Fibroblast of lung (primary cell): ENCODE results near the gene ACOT6. TPM values are rescaled to one million over a fixed set of nuclear protein-coding genes. Genes with fewer than 3 reads are reported as not detected.

Experiments used
- DNase-seq, 2 donors: peaks; one replicate each; pipeline versions ENCODE4 v3.0.0 to v3.0.0-alpha.2; 2010; ENCODE audit warnings: low read depth in 2 of 2
- H2AFZ ChIP-seq: 2 replicates; pipeline ENCODE4 v1.5.1; 2012; ENCODE audit warnings: low read length, control low read depth, inconsistent platforms
- H3K27ac ChIP-seq: 2 replicates; pipeline ENCODE4 v1.5.1; 2011; ENCODE audit warnings: low read length, control low read depth; ENCODE audit not compliant: insufficient read depth
- H3K27me3 ChIP-seq: 2 replicates; pipeline ENCODE4 v1.5.1; 2011; ENCODE audit warnings: mild to moderate bottlenecking, low read length; ENCODE audit not compliant: control insufficient read depth, insufficient read depth
- H3K36me3 ChIP-seq: 2 replicates; pipeline ENCODE4 v1.5.1; 2011; ENCODE audit warnings: low read length; ENCODE audit not compliant: control insufficient read depth, insufficient read depth
- H3K4me1 ChIP-seq: 2 replicates; pipeline ENCODE4 v1.5.1; 2011; ENCODE audit warnings: low read length; ENCODE audit not compliant: control insufficient read depth, insufficient read depth; ENCODE audit errors: extremely low read depth
- H3K4me2 ChIP-seq: 2 replicates; pipeline ENCODE4 v1.5.1; 2011; ENCODE audit warnings: low read length, control low read depth; ENCODE audit not compliant: insufficient read depth; ENCODE audit errors: extremely low read depth
- H3K4me3 ChIP-seq, 4 experiments: fragments of 200-600 bp in 1 of 4; sonication (generic) in 1 of 4; replicated peaks in 1 of 4; 2 replicates each; pipeline ENCODE4 v1.5.1; 2011 to 2016; ENCODE audit warnings: low read length in 4 of 4, low read depth in 3 of 4, mild to moderate bottlenecking in 3 of 4, control low read depth in 2 of 4, inconsistent platforms in 1 of 4, mixed read lengths in 1 of 4; ENCODE audit not compliant: insufficient read depth in 1 of 4; ENCODE audit errors: control extremely low read depth in 1 of 4
- H3K79me2 ChIP-seq: 2 replicates; pipeline ENCODE4 v1.5.1; 2012; ENCODE audit warnings: mild to moderate bottlenecking, low read length, inconsistent platforms; ENCODE audit not compliant: control insufficient read depth, insufficient read depth
- H3K9ac ChIP-seq: 2 replicates; pipeline ENCODE4 v1.5.1; 2011; ENCODE audit warnings: mild to moderate bottlenecking, low read length, control low read depth; ENCODE audit not compliant: insufficient read depth
- H3K9me3 ChIP-seq: 2 replicates; pipeline ENCODE4 v1.5.1; 2012; ENCODE audit warnings: low read depth, low read length; ENCODE audit not compliant: control insufficient read depth, insufficient read depth
- H4K20me1 ChIP-seq: 2 replicates; pipeline ENCODE4 v1.5.1; 2011; ENCODE audit warnings: low read length; ENCODE audit not compliant: control insufficient read depth, insufficient read depth; ENCODE audit errors: extremely low read depth
- CTCF ChIP-seq, 2 donors: IDR thresholded peaks in 1 of 2; conservative IDR thresholded peaks in 1 of 2; 1 replicate in 1 of 2; 2 replicates in 1 of 2; pipeline ENCODE4 v1.5.1; 2011 to 2012; ENCODE audit warnings: low read length in 2 of 2, control low read depth in 1 of 2, inconsistent platforms in 1 of 2, low read depth in 1 of 2, mild to moderate bottlenecking in 1 of 2
- EZH2 ChIP-seq: IDR thresholded peaks from 2 replicates; pipeline ENCODE4 v1.5.1; 2012; ENCODE audit warnings: low read length, control low read depth, mild to moderate bottlenecking; ENCODE audit errors: missing control alignments
- polyA plus RNA-seq, 2 donors: library from polyadenylated mRNA; depleted of rRNA in 1 of 2; stranded (reverse) in 1 of 2; unstranded in 1 of 2; fragments of >200 nt; gene quantifications; 2 replicates each; pipeline ENCODE4 v1.2.1, GENCODE V29; 2011 to 2012; ENCODE audit warnings: missing spikeins in 1 of 2
- total RNA-seq: library from RNA; depleted of rRNA; stranded (reverse); fragments of >200 nt; gene quantifications from 2 replicates; pipeline ENCODE4 v1.2.1, GENCODE V29; 2014

ACOT6 gene
- total and polyA plus RNA-seq, 2 donors (not counting 1 experiment from before 2014, with no cell fraction given): not detected

GRCh38 chr14:73665130-73665529 lies 52.8 kb downstream of the ACOT6 start:
- Histone ChIP-seq H3K27ac (no peak overlapping the region), H3K36me3 (no peaks in the 10 kb centered on the region), H3K4me3 (no peak overlapping the region), H3K9ac (no peak overlapping the region), H3K4me1 (peaks cover 3% of the 10 kb centered on the region), H4K20me1 (no peaks in the 10 kb centered on the region), H3K4me2 (no peak overlapping the region), H3K27me3 (no peaks in the 10 kb centered on the region), H3K79me2 (no peaks in the 10 kb centered on the region), H3K9me3 (no peaks in the 10 kb centered on the region), H2AFZ (no peak overlapping the region)
- TF ChIP-seq EZH2 (no peak), CTCF (conservative IDR thresholded peaks at IDR 0.05 in 1 of 2, IDR thresholded peaks at IDR 0.05 in 1 of 2; ENCODE audit: low read depth in 1 of 2, low read length in 2 of 2) (no peak)
- DNase-seq: no peak

- Histone ChIP-seq H3K27ac (no peak overlapping the region), H3K27me3 (no peaks in the 10 kb centered on the region), H3K36me3 (no peaks in the 10 kb centered on the region), H3K4me2 (no peak overlapping the region), H3K9ac (no peak overlapping the region), H3K79me2 (no peaks in the 10 kb centered on the region), H4K20me1 (no peaks in the 10 kb centered on the region), H3K9me3 (no peaks in the 10 kb centered on the region), H3K4me3 (no peak overlapping the region), H3K4me1 (peaks cover 3% of the 10 kb centered on the region), H2AFZ (no peak overlapping the region)
- TF ChIP-seq EZH2 (no peak), CTCF (conservative IDR thresholded peaks at IDR 0.05 in 1 of 2, IDR thresholded peaks at IDR 0.05 in 1 of 2; ENCODE audit: low read depth in 1 of 2, low read length in 2 of 2) (no peak)
- DNase-seq: no peak
Observed at GRCh38 chr14:73666583-73666982, 54.3 kb downstream of the ACOT6 start.

- Histone ChIP-seq H2AFZ (no peak overlapping the region), H3K4me1 (no peaks in the 10 kb centered on the region), H3K9ac (no peak overlapping the region), H3K27me3 (no peaks in the 10 kb centered on the region), H3K4me3 (no peak overlapping the region), H3K9me3 (no peaks in the 10 kb centered on the region), H3K27ac (no peak overlapping the region), H3K4me2 (no peak overlapping the region), H3K79me2 (no peaks in the 10 kb centered on the region), H3K36me3 (no peaks in the 10 kb centered on the region), H4K20me1 (no peaks in the 10 kb centered on the region)
- TF ChIP-seq CTCF (conservative IDR thresholded peaks at IDR 0.05 in 1 of 2, IDR thresholded peaks at IDR 0.05 in 1 of 2; ENCODE audit: low read depth in 1 of 2, low read length in 2 of 2) (no peak), EZH2 (no peak)
- no peak for DNase-seq
Observed at GRCh38 chr14:73667854-73668253, 55.5 kb downstream of the ACOT6 start.

Other genes with a start within 250 kb of the ACOT6 start
- 21.3 and 36.0 TPM in 2 replicates for gene NUMB, start 154.0 kb upstream of the ACOT6 start, total RNA-seq
- 107 and 151 TPM in 2 replicates for gene NUMB, start 154.0 kb upstream of the ACOT6 start, polyA plus RNA-seq
- 12.4 and 15.2 TPM in 2 replicates for gene RIOX1, start 121.6 kb upstream of the ACOT6 start, total RNA-seq
- 5.6 and 8.2 TPM in 2 replicates for gene RIOX1, start 121.6 kb upstream of the ACOT6 start, polyA plus RNA-seq
- 2.3 and 5.4 TPM in 2 replicates for gene ACOT1, start 75.4 kb upstream of the ACOT6 start, total RNA-seq
- gene ACOT1, start 75.4 kb upstream of the ACOT6 start, polyA plus RNA-seq: 7.6 and 16.6 TPM in 2 replicates
- gene HEATR4, start 53.6 kb upstream of the ACOT6 start, total RNA-seq: under 0.01 and 0.17 TPM in 2 replicates
- 0.01 and 0.02 TPM in 2 replicates for gene HEATR4, start 53.6 kb upstream of the ACOT6 start, polyA plus RNA-seq
- 21.3 and 27.1 TPM in 2 replicates for gene ACOT2, start 43.3 kb upstream of the ACOT6 start, total RNA-seq
- 23.2 and 39.1 TPM in 2 replicates for gene ACOT2, start 43.3 kb upstream of the ACOT6 start, polyA plus RNA-seq
- 0.51 and 1.7 TPM in 2 replicates for gene ACOT4, start 20.6 kb upstream of the ACOT6 start, total RNA-seq
- gene ACOT4, start 20.6 kb upstream of the ACOT6 start, polyA plus RNA-seq: 0.14 and 0.17 TPM in 2 replicates
- gene DNAL1, start 32.5 kb downstream of the ACOT6 start, total RNA-seq: 5.3 and 8.2 TPM in 2 replicates
- 9.0 and 11.3 TPM in 2 replicates for gene DNAL1, start 32.5 kb downstream of the ACOT6 start, polyA plus RNA-seq
- 11.6 and 19.5 TPM in 2 replicates for gene PNMA1, start 101.9 kb downstream of the ACOT6 start, total RNA-seq
- 44.5 and 46.8 TPM in 2 replicates for gene PNMA1, start 101.9 kb downstream of the ACOT6 start, polyA plus RNA-seq
- gene PTGR2, start 239.3 kb downstream of the ACOT6 start, total RNA-seq: 7.2 and 7.9 TPM in 2 replicates
- 5.6 and 5.7 TPM in 2 replicates for gene PTGR2, start 239.3 kb downstream of the ACOT6 start, polyA plus RNA-seq